Testis (tissue), 3 donors: Measurements from ENCODE around the gene CAPN12. TPM values are rescaled to one million over a fixed set of nuclear protein-coding genes. Genes with fewer than 3 reads are reported as not detected.

ENCODE experiments used
- DNase-seq: peaks from one replicate; pipeline ENCODE4 v3.0.0-alpha.2; 2019
- H3K27ac ChIP-seq, 2 donors: fragments of 200-600 bp; sonication (generic); one replicate each; pipeline ENCODE4 v1.5.1; 2019
- H3K27me3 ChIP-seq: fragments of 200-600 bp; sonication (generic); one replicate; pipeline ENCODE4 v1.5.1; 2019
- H3K36me3 ChIP-seq: fragments of 200-600 bp; sonication (generic); one replicate; pipeline ENCODE4 v1.5.1; 2017; ENCODE audit warnings: low read depth; ENCODE audit errors: missing control alignments
- H3K4me1 ChIP-seq: fragments of 200-600 bp; sonication (generic); one replicate; pipeline ENCODE4 v1.5.1; 2019
- H3K4me3 ChIP-seq, 2 donors: fragments of 200-600 bp; sonication (generic); one replicate each; pipeline ENCODE4 v1.5.1; 2017 to 2019
- H3K9me3 ChIP-seq: fragments of 200-600 bp; sonication (generic); one replicate; pipeline ENCODE4 v1.5.1; 2017
- POLR2A ChIP-seq: fragments of 450-650 bp; IDR thresholded peaks from one replicate; pipeline ENCODE4 v1.6.1; 2017; ENCODE audit warnings: antibody characterized with exemption, mild to moderate bottlenecking, moderate library complexity
- WGBS, 2 donors: methylation state at CpG; one replicate each; pipeline ENCODE4 v1.1.5; 2018; 5-methylcytosine and 5-hydroxymethylcytosine counted together
- intact Hi-C: fragments of 100-400 bp; cut with DNase I; formaldehyde crosslinking; loops from one replicate; pipeline ENCODE4 v1.15.1; 2023; ENCODE audit warnings: low total_unique reads
- polyA plus RNA-seq: library from polyadenylated mRNA; stranded (reverse); fragments of 350-450 nt; fragmentation: Illumina TruSeq; extraction: RNeasy Lipid Tissue Mini Kit (QIAGEN cat#74804); gene quantifications from one replicate; pipeline ENCODE4 v1.2.3, GENCODE V29; 2014; ENCODE audit warnings: low read depth, low replicate concordance; ENCODE audit not compliant: insufficient read depth
- total RNA-seq, 2 donors: library from RNA; depleted of rRNA; stranded (reverse); fragments of >200 nt; gene quantifications; one replicate each; pipeline ENCODE4 v1.2.3, GENCODE V29; 2016
- TF ChIP-seq, protein P1 (sequence below), 3 experiments: fragments of 450-650 bp in 2 of 3; fragments of 200-600 bp in 1 of 3; sonication (generic) in 1 of 3; IDR thresholded peaks; one replicate each; pipeline ENCODE4 v1.5.1; 2016 to 2019; ENCODE audit warnings: antibody characterized with exemption in 3 of 3, mild to moderate bottlenecking in 2 of 3, moderate library complexity in 1 of 3

CAPN12 gene
- total and polyA plus RNA-seq, 3 donors from 2014 or later: 3.6 to 5.5 (median 4.6) TPM

DNA sequence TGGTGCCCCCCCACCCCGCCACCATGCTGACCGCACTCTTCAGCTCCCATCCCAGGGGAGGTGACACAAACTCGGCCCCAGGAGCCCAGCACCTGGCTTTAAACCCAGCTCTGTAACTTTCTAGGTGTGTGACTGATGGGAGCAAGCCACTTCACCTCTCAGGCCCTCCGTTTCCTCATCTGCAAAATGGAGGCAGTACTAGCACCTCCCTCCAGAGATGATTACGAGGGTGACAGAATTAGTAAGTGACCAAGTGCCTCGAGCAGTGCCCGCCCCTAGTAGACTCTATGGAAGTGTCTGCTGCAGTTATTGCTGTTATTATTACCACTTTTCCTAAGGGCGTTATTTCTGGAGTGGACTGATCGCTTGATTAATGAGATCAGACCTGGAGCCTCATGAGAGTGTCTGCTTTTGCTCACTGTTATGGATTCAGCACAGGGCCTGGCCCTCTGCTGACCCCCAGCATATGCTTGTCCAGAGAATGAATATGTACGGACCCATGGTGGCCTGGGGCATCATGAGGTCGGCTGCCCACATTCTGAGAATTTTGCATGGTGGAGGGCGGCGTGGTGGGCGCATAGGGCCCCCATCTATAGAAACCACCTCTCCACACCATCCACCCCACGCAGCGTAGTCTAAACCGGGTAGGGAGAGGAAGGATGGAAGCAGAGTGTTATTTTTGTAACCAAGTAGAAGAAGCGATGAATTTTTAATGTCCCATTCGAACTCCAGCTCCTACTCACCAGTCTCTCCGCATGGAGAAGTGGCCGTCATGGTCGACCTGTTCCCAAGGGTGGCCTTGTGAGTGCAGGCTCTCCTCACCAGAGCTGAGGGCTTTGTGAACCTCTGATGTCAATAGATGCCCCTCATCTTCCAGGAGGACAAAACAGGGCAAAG lies 48.2 kb downstream of the CAPN12 start:
- Histone ChIP-seq H3K4me1 (peaks cover 24% of the 10 kb centered on the region), H3K4me3 (no peak overlapping the region), H3K27ac (no peak overlapping the region), H3K36me3 (no peaks in the 10 kb centered on the region), H3K9me3 (no peaks in the 10 kb centered on the region), H3K27me3 (no peaks in the 10 kb centered on the region)
- intact Hi-C loops: no loop called here
- WGBS, 2 donors: 87 to 90% methylated on average over 20 to 22 of the region's 22 CpGs
- DNase-seq: no peak
- no peak for TF ChIP-seq POLR2A
- TF ChIP-seq, protein P1, sequence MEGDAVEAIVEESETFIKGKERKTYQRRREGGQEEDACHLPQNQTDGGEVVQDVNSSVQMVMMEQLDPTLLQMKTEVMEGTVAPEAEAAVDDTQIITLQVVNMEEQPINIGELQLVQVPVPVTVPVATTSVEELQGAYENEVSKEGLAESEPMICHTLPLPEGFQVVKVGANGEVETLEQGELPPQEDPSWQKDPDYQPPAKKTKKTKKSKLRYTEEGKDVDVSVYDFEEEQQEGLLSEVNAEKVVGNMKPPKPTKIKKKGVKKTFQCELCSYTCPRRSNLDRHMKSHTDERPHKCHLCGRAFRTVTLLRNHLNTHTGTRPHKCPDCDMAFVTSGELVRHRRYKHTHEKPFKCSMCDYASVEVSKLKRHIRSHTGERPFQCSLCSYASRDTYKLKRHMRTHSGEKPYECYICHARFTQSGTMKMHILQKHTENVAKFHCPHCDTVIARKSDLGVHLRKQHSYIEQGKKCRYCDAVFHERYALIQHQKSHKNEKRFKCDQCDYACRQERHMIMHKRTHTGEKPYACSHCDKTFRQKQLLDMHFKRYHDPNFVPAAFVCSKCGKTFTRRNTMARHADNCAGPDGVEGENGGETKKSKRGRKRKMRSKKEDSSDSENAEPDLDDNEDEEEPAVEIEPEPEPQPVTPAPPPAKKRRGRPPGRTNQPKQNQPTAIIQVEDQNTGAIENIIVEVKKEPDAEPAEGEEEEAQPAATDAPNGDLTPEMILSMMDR (IDR thresholded peaks at IDR 0.05): no peak

DNA sequence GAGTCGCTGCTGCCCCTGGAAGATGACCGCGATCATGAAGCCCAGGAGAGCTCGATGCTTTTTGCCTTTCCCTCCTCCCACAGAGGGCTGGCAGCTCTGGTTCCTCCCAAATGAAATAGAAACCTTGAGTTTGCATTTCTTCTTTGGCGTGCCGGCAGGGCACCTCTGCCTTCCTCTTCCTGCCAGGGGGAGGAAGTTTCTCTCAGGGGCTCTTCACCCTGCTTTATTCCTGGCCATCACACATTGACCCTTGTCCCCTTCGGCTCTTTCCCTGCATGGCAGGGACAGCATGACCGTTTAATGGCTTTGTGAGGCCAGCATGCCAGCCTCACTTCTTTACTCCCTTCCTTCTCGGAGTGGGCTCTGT lies 49.0 kb downstream of the CAPN12 start:
- no peaks in the 10 kb centered on the region for H3K27me3 ChIP-seq
- H3K4me1 ChIP-seq: peaks cover 24% of the 10 kb centered on the region
- no peak for TF ChIP-seq POLR2A
- TF ChIP-seq, protein P1 (IDR thresholded peaks at IDR 0.05): no peak
- H3K9me3 ChIP-seq: no peaks in the 10 kb centered on the region
- no peak overlapping the region for H3K4me3 ChIP-seq
- no peak overlapping the region for H3K27ac ChIP-seq
- no peak for DNase-seq
- H3K36me3 ChIP-seq: no peaks in the 10 kb centered on the region
- 61 to 70% methylated on average over 9 of the region's 9 CpGs for WGBS, 2 donors
- intact Hi-C loops: no loop called here

DNA sequence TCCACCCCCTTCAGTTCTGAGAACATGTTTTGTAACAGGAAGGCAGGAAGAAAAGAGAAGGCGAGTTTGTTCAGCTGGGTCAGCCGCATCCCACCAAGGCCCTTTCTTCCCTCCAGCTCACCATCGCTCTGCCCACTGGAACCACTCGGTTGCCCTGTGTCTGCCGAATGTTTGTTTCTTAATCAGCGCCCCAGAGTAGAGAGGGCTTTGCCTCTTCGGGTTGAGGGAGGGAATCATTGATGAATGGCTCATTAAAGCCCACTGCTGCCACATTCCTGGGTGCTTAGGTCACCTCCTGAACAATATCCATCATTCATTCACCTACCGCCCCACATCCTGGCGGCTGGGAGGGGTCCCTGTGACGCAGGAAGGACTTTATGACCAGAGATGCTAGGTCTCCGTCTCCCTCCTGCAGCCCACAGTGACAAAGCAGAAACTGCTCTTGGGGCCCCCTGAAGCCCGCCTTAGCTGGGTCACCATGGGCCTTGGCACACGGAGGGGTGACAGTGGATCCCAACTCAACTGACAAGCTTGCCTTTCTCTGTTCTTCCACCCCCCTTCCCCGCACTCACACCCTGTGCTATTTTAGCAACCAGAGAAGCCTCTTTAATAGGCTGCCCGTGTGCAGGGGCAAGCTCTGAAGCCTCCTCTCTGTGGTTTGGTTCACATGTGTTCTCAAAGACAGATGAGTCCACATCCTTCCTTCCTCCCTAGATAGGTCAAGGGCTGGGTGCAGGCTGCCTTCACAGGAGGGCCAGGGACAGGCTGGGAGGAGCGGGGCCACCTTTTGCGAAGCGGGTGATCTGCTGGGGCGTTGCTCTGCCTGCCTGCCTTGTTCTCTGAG lies 50.7 kb downstream of the CAPN12 start:
- Histone ChIP-seq H3K9me3 (no peaks in the 10 kb centered on the region), H3K27ac (no peak overlapping the region), H3K36me3 (no peaks in the 10 kb centered on the region), H3K4me3 (no peak overlapping the region), H3K27me3 (no peaks in the 10 kb centered on the region), H3K4me1 (peaks cover 20% of the 10 kb centered on the region)
- intact Hi-C loops: no loop called here
- DNase-seq: no peak
- TF ChIP-seq, protein P1 (IDR thresholded peaks at IDR 0.05): no peak
- TF ChIP-seq POLR2A: no peak
- 67 to 74% methylated on average over 17 to 19 of the region's 19 CpGs for WGBS, 2 donors

DNA sequence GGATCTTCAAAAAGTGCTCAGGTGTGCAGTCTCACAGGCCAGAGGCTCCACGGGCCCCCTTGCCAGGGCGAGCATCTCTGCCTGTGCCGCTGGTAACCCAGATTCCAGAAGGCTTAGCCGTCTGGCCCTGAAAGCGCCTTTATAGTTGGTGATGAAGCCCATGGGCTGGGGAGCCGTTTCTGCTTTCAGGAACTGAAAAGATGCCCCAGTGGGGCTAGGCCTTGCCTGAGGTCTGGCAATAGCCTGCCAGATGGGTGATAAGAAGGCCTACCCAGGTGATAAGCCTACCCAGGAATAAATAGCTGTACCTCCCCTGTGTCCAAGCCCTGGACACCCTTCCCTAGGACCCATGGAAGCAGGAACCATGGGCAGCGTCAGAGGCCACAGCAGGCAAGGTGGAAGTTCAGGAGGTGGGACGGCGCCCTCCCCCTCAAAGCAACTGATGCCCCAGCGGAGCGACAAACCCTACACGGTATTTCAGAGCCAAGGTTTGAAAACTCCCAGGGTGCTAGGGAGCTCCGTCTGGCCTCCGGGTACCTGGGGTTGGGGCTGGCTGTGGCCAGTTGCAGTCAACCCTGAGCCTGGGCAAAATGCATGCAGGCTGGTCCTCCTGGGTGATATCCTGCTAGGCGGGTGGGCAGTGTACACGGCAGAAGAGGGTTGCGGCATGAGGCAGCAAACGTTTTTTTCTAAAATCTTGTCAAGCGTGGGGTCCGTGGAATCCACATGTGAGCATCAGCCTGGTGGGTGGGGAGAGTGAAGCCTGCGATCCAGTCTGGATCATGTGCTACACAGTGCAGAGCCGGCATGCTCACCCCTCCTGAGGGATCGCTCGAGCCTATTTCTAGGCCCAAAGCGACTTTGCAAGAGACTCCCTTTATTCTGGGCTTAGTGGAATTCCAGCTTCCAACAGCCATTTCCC lies 51.6 kb downstream of the CAPN12 start:
- whole genome bisulfite sequencing, 2 donors: 76 to 78% methylated on average over 24 to 25 of the region's 25 CpGs
- no peak overlapping the region for H3K27ac ChIP-seq
- H3K9me3 ChIP-seq: no peaks in the 10 kb centered on the region
- no peak for DNase-seq
- H3K4me1 ChIP-seq: peaks cover 12% of the 10 kb centered on the region
- H3K27me3 ChIP-seq: no peaks in the 10 kb centered on the region
- TF ChIP-seq POLR2A: no peak
- TF ChIP-seq, protein P1 (IDR thresholded peaks at IDR 0.05): no peak
- H3K36me3 ChIP-seq: no peaks in the 10 kb centered on the region
- H3K4me3 ChIP-seq: no peak overlapping the region
- intact Hi-C loops: no loop called here
